Measurements from ENCODE around the gene SLC45A1.

DNA sequence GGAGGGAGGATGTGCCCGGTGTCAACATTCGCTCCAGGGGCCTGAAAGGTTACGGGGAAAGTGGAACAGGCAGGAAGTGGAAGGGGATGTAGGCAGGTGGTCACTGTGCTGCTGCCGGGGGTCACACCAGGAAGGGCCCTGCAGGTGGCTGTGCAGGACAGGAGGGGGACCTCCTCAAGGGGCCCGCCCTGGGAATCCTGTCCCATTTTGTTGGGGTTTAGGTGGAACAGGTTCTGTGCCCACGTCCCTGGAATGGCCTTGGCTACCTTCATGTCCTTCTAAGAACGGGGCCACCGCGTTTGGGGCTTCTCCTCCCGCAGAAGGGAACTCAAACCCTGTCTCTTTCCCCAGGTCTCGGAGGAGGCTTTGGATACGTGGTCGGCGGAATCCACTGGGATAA, 11.9 kb downstream of the SLC45A1 start:
- TF ChIP-seq, protein P1, sequence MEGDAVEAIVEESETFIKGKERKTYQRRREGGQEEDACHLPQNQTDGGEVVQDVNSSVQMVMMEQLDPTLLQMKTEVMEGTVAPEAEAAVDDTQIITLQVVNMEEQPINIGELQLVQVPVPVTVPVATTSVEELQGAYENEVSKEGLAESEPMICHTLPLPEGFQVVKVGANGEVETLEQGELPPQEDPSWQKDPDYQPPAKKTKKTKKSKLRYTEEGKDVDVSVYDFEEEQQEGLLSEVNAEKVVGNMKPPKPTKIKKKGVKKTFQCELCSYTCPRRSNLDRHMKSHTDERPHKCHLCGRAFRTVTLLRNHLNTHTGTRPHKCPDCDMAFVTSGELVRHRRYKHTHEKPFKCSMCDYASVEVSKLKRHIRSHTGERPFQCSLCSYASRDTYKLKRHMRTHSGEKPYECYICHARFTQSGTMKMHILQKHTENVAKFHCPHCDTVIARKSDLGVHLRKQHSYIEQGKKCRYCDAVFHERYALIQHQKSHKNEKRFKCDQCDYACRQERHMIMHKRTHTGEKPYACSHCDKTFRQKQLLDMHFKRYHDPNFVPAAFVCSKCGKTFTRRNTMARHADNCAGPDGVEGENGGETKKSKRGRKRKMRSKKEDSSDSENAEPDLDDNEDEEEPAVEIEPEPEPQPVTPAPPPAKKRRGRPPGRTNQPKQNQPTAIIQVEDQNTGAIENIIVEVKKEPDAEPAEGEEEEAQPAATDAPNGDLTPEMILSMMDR (IDR thresholded peaks at IDR 0.05), result no peak
- TF ChIP-seq POLR2A (IDR thresholded peaks at IDR 0.05) (no peak), EP300 (IDR thresholded peaks at IDR 0.05) (no peak)

All from suprapubic skin (tissue), 3 donors.